ENCODE results near the gene RTN4R. TPM values are rescaled to one million over a fixed set of nuclear protein-coding genes. Genes with fewer than 3 reads are reported as not detected.

RTN4R gene
- total RNA-seq, 1 donor from 2014 or later = 2.9 TPM

DNA sequence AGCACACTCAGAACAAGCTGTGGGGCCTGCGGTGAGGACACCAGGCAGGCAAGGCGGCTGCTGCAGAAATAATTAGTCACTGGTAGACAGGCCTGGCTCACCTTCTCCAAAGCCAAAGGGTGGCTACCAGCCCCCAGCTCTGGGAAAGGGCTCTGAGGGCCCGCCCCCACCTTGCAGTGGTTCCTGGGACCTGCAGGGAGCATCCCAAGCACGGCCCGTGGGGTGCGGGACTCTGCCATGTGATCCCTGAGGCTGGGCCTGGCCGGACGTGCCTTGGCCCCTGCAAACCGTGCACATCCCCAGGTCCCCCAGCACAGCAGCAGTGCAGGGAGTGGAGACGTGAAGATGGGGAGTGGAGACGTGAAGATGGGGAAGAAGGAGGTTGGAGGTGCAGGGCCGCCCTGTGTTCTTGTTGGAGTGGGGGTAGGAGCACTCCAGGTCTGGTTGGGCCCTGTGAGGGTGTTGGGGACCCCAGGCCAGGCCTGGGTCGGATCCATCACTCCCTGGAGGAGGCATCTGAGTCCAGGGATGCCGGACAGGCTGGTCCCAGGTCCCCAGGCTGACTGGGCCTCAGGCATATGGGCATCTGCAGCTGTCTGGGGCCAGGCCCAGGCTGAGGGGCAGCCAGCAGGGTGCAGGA lies 41.9 kb downstream of the RTN4R start:
- Mint-ChIP-seq H3K4me3 (ENCODE audit: unreplicated experiment) (no peak overlapping the region), H3K36me3 (ENCODE audit: low read depth, unreplicated experiment) (no peaks in the 10 kb centered on the region), H3K27me3 (ENCODE audit: low read depth, unreplicated experiment) (peaks cover 10% of the 10 kb centered on the region), H3K27ac (ENCODE audit: unreplicated experiment) (no peak overlapping the region), H3K4me1 (ENCODE audit: low read depth, unreplicated experiment) (no peaks in the 10 kb centered on the region), H3K9me3 (ENCODE audit: unreplicated experiment) (no peaks in the 10 kb centered on the region)
- H3K9ac ChIP-seq (ENCODE audit: low read length) = no peak overlapping the region
- no peaks in the 10 kb centered on the region for H3K4me1 ChIP-seq (ENCODE audit: insufficient read depth, low read length)
- peaks cover 3% of the 10 kb centered on the region for H3K27me3 ChIP-seq (ENCODE audit: insufficient read depth, low read length)
- no peak for TF ChIP-seq EZH2 (IDR thresholded peaks at IDR 0.05; ENCODE audit: insufficient read depth, low read length)
- TF ChIP-seq CTCF (IDR thresholded peaks at IDR 0.05; ENCODE audit: insufficient read depth, low read depth, low read length) = no peak
- H3K27ac ChIP-seq (ENCODE audit: low read depth, low read length) = no peak overlapping the region
- no peak overlapping the region for H3K4me2 ChIP-seq (ENCODE audit: low read length)
- H2AFZ ChIP-seq (ENCODE audit: low read depth, low read length) = no peak overlapping the region
- DNase-seq (ENCODE audit: low read depth) = no peak
- no peak overlapping the region for H3K4me3 ChIP-seq (ENCODE audit: insufficient read depth, low read depth, low read length)
- FAIRE-seq = no peak
- no peaks in the 10 kb centered on the region for H3K79me2 ChIP-seq (ENCODE audit: insufficient read depth, low read length)
- H4K20me1 ChIP-seq (ENCODE audit: insufficient read depth, low read length) = no peaks in the 10 kb centered on the region
- H3K9me3 ChIP-seq (ENCODE audit: insufficient read depth, low read depth, low read length) = peaks cover 8% of the 10 kb centered on the region
- no peaks in the 10 kb centered on the region for H3K36me3 ChIP-seq (ENCODE audit: insufficient read depth, low read length)

DNA sequence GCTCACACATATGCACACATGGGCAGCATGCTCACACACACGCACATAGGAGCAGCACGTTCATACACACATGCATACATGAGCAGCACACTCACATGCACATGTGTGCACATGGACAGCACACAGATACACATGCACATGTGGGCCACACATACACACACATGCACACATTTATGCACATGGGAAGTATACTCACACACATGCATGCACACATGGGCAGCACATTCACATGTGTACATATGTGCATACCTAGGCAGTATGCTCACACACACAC lies 42.5 kb downstream of the RTN4R start:
- Histone ChIP-seq H3K4me3 (ENCODE audit: insufficient read depth, low read depth, low read length) (no peak overlapping the region), H3K4me1 (ENCODE audit: insufficient read depth, low read length) (no peaks in the 10 kb centered on the region), H3K4me2 (ENCODE audit: low read length) (no peak overlapping the region), H3K36me3 (ENCODE audit: insufficient read depth, low read length) (no peaks in the 10 kb centered on the region), H4K20me1 (ENCODE audit: insufficient read depth, low read length) (no peaks in the 10 kb centered on the region), H3K27ac (ENCODE audit: low read depth, low read length) (no peak overlapping the region), H3K9ac (ENCODE audit: low read length) (no peak overlapping the region), H3K9me3 (ENCODE audit: insufficient read depth, low read depth, low read length) (peaks cover 8% of the 10 kb centered on the region), H3K79me2 (ENCODE audit: insufficient read depth, low read length) (no peaks in the 10 kb centered on the region), H3K27me3 (ENCODE audit: insufficient read depth, low read length) (peaks cover 3% of the 10 kb centered on the region), H2AFZ (ENCODE audit: low read depth, low read length) (no peak overlapping the region)
- Mint-ChIP-seq H3K4me3 (ENCODE audit: unreplicated experiment) (no peak overlapping the region), H3K27me3 (ENCODE audit: low read depth, unreplicated experiment) (peaks cover 10% of the 10 kb centered on the region), H3K27ac (ENCODE audit: unreplicated experiment) (no peak overlapping the region), H3K4me1 (ENCODE audit: low read depth, unreplicated experiment) (no peaks in the 10 kb centered on the region), H3K9me3 (ENCODE audit: unreplicated experiment) (no peaks in the 10 kb centered on the region), H3K36me3 (ENCODE audit: low read depth, unreplicated experiment) (no peaks in the 10 kb centered on the region)
- no peak for TF ChIP-seq CTCF (IDR thresholded peaks at IDR 0.05; ENCODE audit: insufficient read depth, low read depth, low read length)
- TF ChIP-seq EZH2 (IDR thresholded peaks at IDR 0.05; ENCODE audit: insufficient read depth, low read length) = no peak
- FAIRE-seq (no peak), DNase-seq (ENCODE audit: low read depth) (no peak)

GRCh38 chr22:20224917-20225692 lies 43.0 kb downstream of the RTN4R start:
- H4K20me1 ChIP-seq (ENCODE audit: insufficient read depth, low read length) = no peaks in the 10 kb centered on the region
- no peaks in the 10 kb centered on the region for H3K36me3 ChIP-seq (ENCODE audit: insufficient read depth, low read length)
- no peak overlapping the region for H3K27ac ChIP-seq (ENCODE audit: low read depth, low read length)
- no peaks in the 10 kb centered on the region for H3K36me3 Mint-ChIP-seq (ENCODE audit: low read depth, unreplicated experiment)
- no peak overlapping the region for H3K27ac Mint-ChIP-seq (ENCODE audit: unreplicated experiment)
- TF ChIP-seq CTCF (IDR thresholded peaks at IDR 0.05; ENCODE audit: insufficient read depth, low read depth, low read length) = no peak
- TF ChIP-seq EZH2 (IDR thresholded peaks at IDR 0.05; ENCODE audit: insufficient read depth, low read length) = no peak
- H3K4me1 ChIP-seq (ENCODE audit: insufficient read depth, low read length) = no peaks in the 10 kb centered on the region
- H3K9me3 ChIP-seq (ENCODE audit: insufficient read depth, low read depth, low read length) = peaks cover 8% of the 10 kb centered on the region
- H3K27me3 Mint-ChIP-seq (ENCODE audit: low read depth, unreplicated experiment) = peaks cover 10% of the 10 kb centered on the region
- H3K4me3 ChIP-seq (ENCODE audit: insufficient read depth, low read depth, low read length) = no peak overlapping the region
- no peak overlapping the region for H3K4me3 Mint-ChIP-seq (ENCODE audit: unreplicated experiment)
- no peaks in the 10 kb centered on the region for H3K9me3 Mint-ChIP-seq (ENCODE audit: unreplicated experiment)
- peaks cover 3% of the 10 kb centered on the region for H3K27me3 ChIP-seq (ENCODE audit: insufficient read depth, low read length)
- no peak for DNase-seq (ENCODE audit: low read depth)
- no peak overlapping the region for H3K9ac ChIP-seq (ENCODE audit: low read length)
- H3K79me2 ChIP-seq (ENCODE audit: insufficient read depth, low read length) = no peaks in the 10 kb centered on the region
- no peaks in the 10 kb centered on the region for H3K4me1 Mint-ChIP-seq (ENCODE audit: low read depth, unreplicated experiment)
- H2AFZ ChIP-seq (ENCODE audit: low read depth, low read length) = no peak overlapping the region
- H3K4me2 ChIP-seq (ENCODE audit: low read length) = no peak overlapping the region
- FAIRE-seq = no peak
